ENCODE results near the gene DMAP1. TPM values are rescaled to one million over a fixed set of nuclear protein-coding genes. Genes with fewer than 3 reads are reported as not detected.

Gene DMAP1, protein sequence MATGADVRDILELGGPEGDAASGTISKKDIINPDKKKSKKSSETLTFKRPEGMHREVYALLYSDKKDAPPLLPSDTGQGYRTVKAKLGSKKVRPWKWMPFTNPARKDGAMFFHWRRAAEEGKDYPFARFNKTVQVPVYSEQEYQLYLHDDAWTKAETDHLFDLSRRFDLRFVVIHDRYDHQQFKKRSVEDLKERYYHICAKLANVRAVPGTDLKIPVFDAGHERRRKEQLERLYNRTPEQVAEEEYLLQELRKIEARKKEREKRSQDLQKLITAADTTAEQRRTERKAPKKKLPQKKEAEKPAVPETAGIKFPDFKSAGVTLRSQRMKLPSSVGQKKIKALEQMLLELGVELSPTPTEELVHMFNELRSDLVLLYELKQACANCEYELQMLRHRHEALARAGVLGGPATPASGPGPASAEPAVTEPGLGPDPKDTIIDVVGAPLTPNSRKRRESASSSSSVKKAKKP
- 28.0 and 29.5 TPM in 2 replicates for polyA plus RNA-seq (2013)

DNA sequence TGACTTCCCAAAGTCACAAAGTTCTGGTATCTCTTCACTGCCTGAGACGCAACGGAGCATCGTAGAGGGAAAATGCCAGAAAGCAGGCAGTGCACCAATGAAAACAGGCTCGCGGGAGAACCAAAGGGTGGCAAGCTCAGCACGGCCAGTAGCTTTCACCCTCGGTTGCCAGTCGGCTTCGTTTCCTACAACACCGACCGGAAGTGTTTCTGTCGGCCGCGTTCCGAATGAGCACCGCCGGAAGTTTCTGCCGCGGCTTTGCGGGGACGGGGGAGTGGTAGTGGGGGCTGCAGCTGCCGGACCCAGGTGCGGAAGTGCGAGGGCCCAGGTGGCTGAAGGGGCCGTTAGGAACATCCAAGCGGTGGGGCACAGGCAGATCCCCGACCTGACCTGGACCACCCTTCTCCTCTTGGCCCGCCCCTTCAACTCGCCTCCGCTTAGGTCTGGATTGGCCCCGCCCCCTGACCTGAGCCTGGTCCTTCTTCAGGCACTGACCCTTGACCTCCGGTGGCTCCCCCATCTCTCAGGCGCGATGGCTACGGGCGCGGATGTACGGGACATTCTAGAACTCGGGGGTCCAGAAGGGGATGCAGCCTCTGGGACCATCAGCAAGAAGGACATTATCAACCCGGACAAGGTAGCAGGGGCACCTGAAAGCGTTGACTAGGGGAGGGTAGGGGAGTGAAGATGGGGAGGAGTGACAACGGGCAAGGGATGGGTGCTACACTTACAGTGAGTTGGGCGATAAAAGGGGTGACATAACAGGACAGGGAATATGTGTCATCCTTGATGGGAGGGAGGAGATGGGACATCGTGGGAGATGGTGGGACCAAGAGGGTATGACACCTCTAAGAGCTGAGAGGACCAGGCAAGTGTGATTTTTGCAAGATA, at the start of gene DMAP1:
Gene DMAP1, plus strand, starts transcription at position 250 of the 891 bp plus-strand sequence. Its CDS starts 283 bp downstream, at position 533.
- Histone ChIP-seq H3K79me2 (ENCODE audit: control insufficient read depth, insufficient read depth, low read length, poor library complexity) (peaks cover 4% of the 10 kb centered on the region), H3K4me1 (ENCODE audit: control insufficient read depth in 1 of 2, insufficient read depth in 2 of 2, low read length in 2 of 2) (peaks cover 5 to 11% of the 10 kb centered on the region in 2 experiments), H3K4ac (ENCODE audit: low read depth, low read length) (peak within 1 kb of the TSS; percentile 75), H3K4me3 (ENCODE audit: low read depth, low read length) (peak within 1 kb of the TSS; percentile 96), H3K27me3 (ENCODE audit: insufficient read depth, low read length) (no peaks in the 10 kb centered on the region), H3K4me2 (ENCODE audit: low read length) (peak within 1 kb of the TSS; percentile 86), H4K12ac (ENCODE audit: low read depth, low read length) (peak within 1 kb of the TSS; percentile 92), H3K9me3 (ENCODE audit: insufficient read depth, low read depth, low read length) (peaks cover 2% of the 10 kb centered on the region), H3K27ac (ENCODE audit: low read depth, low read length) (no peak within 1 kb of the TSS), H3K79me1 (ENCODE audit: low read length) (peaks cover 3% of the 10 kb centered on the region), H3K36me3 (ENCODE audit: control insufficient read depth in 1 of 2, insufficient read depth in 2 of 2, low read length in 2 of 2) (peaks cover 12 to 21% of the 10 kb centered on the region in 2 experiments), H4K8ac (ENCODE audit: low read depth, low read length) (peak within 1 kb of the TSS; percentile 95), H3K18ac (ENCODE audit: low read length) (peak within 1 kb of the TSS; percentile 85), H2BK12ac (ENCODE audit: low read length) (no peak within 1 kb of the TSS), H2AK5ac (ENCODE audit: low read length) (no peak within 1 kb of the TSS), H3K23ac (ENCODE audit: low read length) (no peak within 1 kb of the TSS), H2BK5ac (ENCODE audit: low read depth, low read length, poor library complexity) (peak within 1 kb of the TSS; percentile 50), H3K14ac (ENCODE audit: low read length) (peak within 1 kb of the TSS; percentile 86), H3K9ac (ENCODE audit: low read length) (peak within 1 kb of the TSS; percentile 89), H2AFZ (ENCODE audit: insufficient read depth, low read length, poor library complexity) (peak within 1 kb of the TSS; percentile 91), H2BK120ac (ENCODE audit: insufficient read depth, low read length, poor library complexity) (peak within 1 kb of the TSS; percentile 54), H4K91ac (ENCODE audit: low read depth, low read length) (peak within 1 kb of the TSS; percentile 83)
- WGBS (ENCODE audit: extremely low coverage, insufficient coverage, insufficient read length) = no CpG with 5 or more reads among the region's 44 CpGs
- DNase-seq = peak; percentile 63 to 84

DNA sequence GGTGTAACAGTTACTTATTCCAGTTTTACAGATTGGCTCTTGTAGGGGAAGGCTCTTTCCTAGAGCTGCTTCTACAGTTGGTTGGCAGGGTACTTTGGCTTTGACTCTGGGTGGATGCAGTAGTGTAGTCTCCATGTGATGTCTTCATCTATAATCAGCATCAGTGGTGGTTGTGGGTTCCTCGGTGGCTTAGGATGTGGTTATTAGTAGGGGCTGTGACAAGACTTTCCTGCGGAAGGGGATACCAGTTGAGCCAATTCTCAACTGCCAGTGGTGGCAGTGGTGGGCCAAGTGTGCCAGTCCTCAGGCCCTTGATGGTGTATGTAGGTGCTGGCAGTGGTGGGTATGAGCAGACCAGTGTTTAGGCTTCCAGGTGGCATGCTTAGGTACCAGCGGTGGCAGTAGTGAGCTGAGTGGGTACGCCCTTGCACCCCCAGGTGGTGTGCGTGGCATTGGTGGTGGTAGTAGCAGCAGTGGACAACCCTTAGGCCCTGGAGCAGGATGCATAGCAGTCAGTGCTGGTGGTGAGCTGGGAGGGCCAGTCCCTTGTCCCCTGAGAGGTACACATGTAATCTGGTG, 44.7 kb upstream of the DMAP1 start:
- Histone ChIP-seq H4K8ac (ENCODE audit: low read depth, low read length) (no peak overlapping the region), H3K36me3 (ENCODE audit: control insufficient read depth in 1 of 2, insufficient read depth in 2 of 2, low read length in 2 of 2) (no peaks in the 10 kb centered on the region), H2BK12ac (ENCODE audit: low read length) (no peak overlapping the region), H2BK120ac (ENCODE audit: insufficient read depth, low read length, poor library complexity) (no peak overlapping the region), H3K4ac (ENCODE audit: low read depth, low read length) (no peak overlapping the region), H3K4me2 (ENCODE audit: low read length) (no peak overlapping the region), H4K91ac (ENCODE audit: low read depth, low read length) (no peak overlapping the region), H3K23ac (ENCODE audit: low read length) (no peak overlapping the region), H3K4me1 (ENCODE audit: control insufficient read depth in 1 of 2, insufficient read depth in 2 of 2, low read length in 2 of 2) (no peaks in the 10 kb centered on the region), H4K12ac (ENCODE audit: low read depth, low read length) (no peak overlapping the region), H2BK5ac (ENCODE audit: low read depth, low read length, poor library complexity) (no peak overlapping the region), H3K4me3 (ENCODE audit: low read depth, low read length) (no peak overlapping the region), H3K9me3 (ENCODE audit: insufficient read depth, low read depth, low read length) (peaks cover 10% of the 10 kb centered on the region), H2AFZ (ENCODE audit: insufficient read depth, low read length, poor library complexity) (no peak overlapping the region), H3K27ac (ENCODE audit: low read depth, low read length) (no peak overlapping the region), H3K27me3 (ENCODE audit: insufficient read depth, low read length) (no peaks in the 10 kb centered on the region), H3K9ac (ENCODE audit: low read length) (no peak overlapping the region), H2AK5ac (ENCODE audit: low read length) (no peak overlapping the region), H3K79me1 (ENCODE audit: low read length) (no peaks in the 10 kb centered on the region), H3K79me2 (ENCODE audit: control insufficient read depth, insufficient read depth, low read length, poor library complexity) (no peaks in the 10 kb centered on the region), H3K18ac (ENCODE audit: low read length) (no peak overlapping the region), H3K14ac (ENCODE audit: low read length) (no peak overlapping the region)
- DNase-seq = no peak
- no CpG with 5 or more reads among the region's 5 CpGs for WGBS (ENCODE audit: extremely low coverage, insufficient coverage, insufficient read length)

DNA sequence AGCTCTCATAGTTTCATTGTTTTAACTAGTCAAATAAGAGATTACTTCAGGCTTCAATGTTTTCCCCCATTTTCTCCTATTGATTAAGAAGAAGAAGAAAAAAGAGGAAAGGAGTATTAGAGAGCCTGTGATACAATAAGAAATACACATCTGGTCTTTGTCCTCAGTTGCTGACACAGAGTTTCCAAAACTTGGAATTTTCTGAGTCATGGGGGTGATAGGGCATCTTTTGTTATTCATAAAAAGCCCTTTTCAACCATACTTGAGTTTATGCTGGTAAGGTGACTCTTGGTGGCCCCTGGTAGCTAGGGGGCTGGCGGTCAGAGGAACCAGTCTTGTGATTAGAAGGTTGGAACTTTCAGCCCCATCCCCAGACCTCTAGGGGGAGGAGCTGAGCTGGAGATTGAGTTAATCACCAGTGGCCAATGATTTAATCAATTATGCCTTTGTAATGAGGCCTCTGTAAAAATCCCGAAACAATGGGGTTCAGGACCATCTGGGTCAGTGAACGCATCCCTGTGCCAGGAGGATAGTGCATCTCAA, 42.9 kb upstream of the DMAP1 start:
- Histone ChIP-seq H3K9ac (ENCODE audit: low read length) (no peak overlapping the region), H2AFZ (ENCODE audit: insufficient read depth, low read length, poor library complexity) (no peak overlapping the region), H3K18ac (ENCODE audit: low read length) (no peak overlapping the region), H3K4me2 (ENCODE audit: low read length) (no peak overlapping the region), H3K79me1 (ENCODE audit: low read length) (no peaks in the 10 kb centered on the region), H4K91ac (ENCODE audit: low read depth, low read length) (no peak overlapping the region), H3K23ac (ENCODE audit: low read length) (no peak overlapping the region), H2BK12ac (ENCODE audit: low read length) (no peak overlapping the region), H4K8ac (ENCODE audit: low read depth, low read length) (no peak overlapping the region), H2BK5ac (ENCODE audit: low read depth, low read length, poor library complexity) (no peak overlapping the region), H3K9me3 (ENCODE audit: insufficient read depth, low read depth, low read length) (peaks cover 10% of the 10 kb centered on the region), H3K36me3 (ENCODE audit: control insufficient read depth in 1 of 2, insufficient read depth in 2 of 2, low read length in 2 of 2) (no peaks in the 10 kb centered on the region), H2AK5ac (ENCODE audit: low read length) (no peak overlapping the region), H3K4me3 (ENCODE audit: low read depth, low read length) (no peak overlapping the region), H3K14ac (ENCODE audit: low read length) (no peak overlapping the region), H3K4me1 (ENCODE audit: control insufficient read depth in 1 of 2, insufficient read depth in 2 of 2, low read length in 2 of 2) (no peaks in the 10 kb centered on the region), H3K79me2 (ENCODE audit: control insufficient read depth, insufficient read depth, low read length, poor library complexity) (no peaks in the 10 kb centered on the region), H3K27ac (ENCODE audit: low read depth, low read length) (no peak overlapping the region), H3K27me3 (ENCODE audit: insufficient read depth, low read length) (no peaks in the 10 kb centered on the region), H3K4ac (ENCODE audit: low read depth, low read length) (no peak overlapping the region), H2BK120ac (ENCODE audit: insufficient read depth, low read length, poor library complexity) (no peak overlapping the region), H4K12ac (ENCODE audit: low read depth, low read length) (no peak overlapping the region)
- DNase-seq = peak in 1 of 2 donors; percentile 57
- WGBS (ENCODE audit: extremely low coverage, insufficient coverage, insufficient read length) = no CpG with 5 or more reads among the region's 3 CpGs

GRCh38 chr1:44174630-44175029, 38.6 kb upstream of the DMAP1 start:
- Histone ChIP-seq H3K27me3 (ENCODE audit: insufficient read depth, low read length) (no peaks in the 10 kb centered on the region), H3K18ac (ENCODE audit: low read length) (no peak overlapping the region), H3K14ac (ENCODE audit: low read length) (no peak overlapping the region), H2AFZ (ENCODE audit: insufficient read depth, low read length, poor library complexity) (no peak overlapping the region), H3K27ac (ENCODE audit: low read depth, low read length) (no peak overlapping the region), H3K4ac (ENCODE audit: low read depth, low read length) (no peak overlapping the region), H3K4me2 (ENCODE audit: low read length) (no peak overlapping the region), H3K23ac (ENCODE audit: low read length) (no peak overlapping the region), H3K79me1 (ENCODE audit: low read length) (no peaks in the 10 kb centered on the region), H3K9me3 (ENCODE audit: insufficient read depth, low read depth, low read length) (peaks cover 6% of the 10 kb centered on the region), H4K8ac (ENCODE audit: low read depth, low read length) (no peak overlapping the region), H2BK120ac (ENCODE audit: insufficient read depth, low read length, poor library complexity) (no peak overlapping the region), H3K36me3 (ENCODE audit: control insufficient read depth in 1 of 2, insufficient read depth in 2 of 2, low read length in 2 of 2) (no peaks in the 10 kb centered on the region), H3K4me1 (ENCODE audit: control insufficient read depth in 1 of 2, insufficient read depth in 2 of 2, low read length in 2 of 2) (no peaks in the 10 kb centered on the region), H2AK5ac (ENCODE audit: low read length) (no peak overlapping the region), H3K4me3 (ENCODE audit: low read depth, low read length) (no peak overlapping the region), H4K91ac (ENCODE audit: low read depth, low read length) (no peak overlapping the region), H2BK5ac (ENCODE audit: low read depth, low read length, poor library complexity) (no peak overlapping the region), H2BK12ac (ENCODE audit: low read length) (no peak overlapping the region), H3K9ac (ENCODE audit: low read length) (no peak overlapping the region), H4K12ac (ENCODE audit: low read depth, low read length) (no peak overlapping the region), H3K79me2 (ENCODE audit: control insufficient read depth, insufficient read depth, low read length, poor library complexity) (no peaks in the 10 kb centered on the region)
- no CpG with 5 or more reads among the region's 1 CpG for WGBS (ENCODE audit: extremely low coverage, insufficient coverage, insufficient read length)
- no peak for DNase-seq

Data from trophoblast cell (in vitro differentiated cells and primary cell).